HFF-Myc (cell line): ENCODE measurements around the gene CFAP74.

Experiments used
- DNase-seq: peaks from one replicate; pipeline ENCODE4 v3.0.0-alpha.2; 2011; ENCODE audit warnings: low read depth; ENCODE audit errors: extremely low read depth
- H3K4me3 ChIP-seq: replicated peaks from 2 replicates; pipeline ENCODE4 v1.5.1; 2011; ENCODE audit warnings: low read depth, mild to moderate bottlenecking, control low read depth, low read length
- CTCF ChIP-seq: IDR thresholded peaks from 2 replicates; pipeline ENCODE4 v1.5.1; 2012; ENCODE audit warnings: mild to moderate bottlenecking, low read depth, low read length, control low read depth; ENCODE audit errors: missing control alignments

CFAP74 gene

GRCh38 chr1:2024887-2025286 is 21.3 kb upstream of the CFAP74 start:
- TF ChIP-seq CTCF, result no peak
- no peak overlapping the region for H3K4me3 ChIP-seq

GRCh38 chr1:2024451-2024850 is 20.9 kb upstream of the CFAP74 start:
- no peak overlapping the region for H3K4me3 ChIP-seq
- TF ChIP-seq CTCF, result no peak
- no peak for DNase-seq

More at GRCh38 chr1:2024887-2025286, 21.3 kb upstream of the CFAP74 start:
- DNase-seq, result no peak

GRCh38 chr1:2023187-2023586 is 19.6 kb upstream of the CFAP74 start:
- TF ChIP-seq CTCF, result no peak
- H3K4me3 ChIP-seq, result no peak overlapping the region
- no peak for DNase-seq

- TF ChIP-seq CTCF, result no peak
- no peak overlapping the region for H3K4me3 ChIP-seq
- DNase-seq, result no peak
Measured at GRCh38 chr1:2022063-2022770, 18.6 kb upstream of the CFAP74 start.

- H3K4me3 ChIP-seq, result no peak overlapping the region
- no peak for DNase-seq
- no peak for TF ChIP-seq CTCF
Measured at GRCh38 chr1:2021550-2021949, 18.0 kb upstream of the CFAP74 start.

GRCh38 chr1:2020310-2020655 is 16.7 kb upstream of the CFAP74 start:
- TF ChIP-seq CTCF, result no peak
- no peak overlapping the region for H3K4me3 ChIP-seq

More at GRCh38 chr1:2020310-2020655, 16.7 kb upstream of the CFAP74 start:
- DNase-seq, result no peak
